Limb (tissue), 2 donors: ENCODE data around the gene ZNF24.

Experiments
- DNase-seq, 2 donors: peaks; one replicate each; pipeline ENCODE4 v3.0.0-alpha.2; 2016; ENCODE audit errors: extremely low spot score in 2 of 2

Gene ZNF24

DNA sequence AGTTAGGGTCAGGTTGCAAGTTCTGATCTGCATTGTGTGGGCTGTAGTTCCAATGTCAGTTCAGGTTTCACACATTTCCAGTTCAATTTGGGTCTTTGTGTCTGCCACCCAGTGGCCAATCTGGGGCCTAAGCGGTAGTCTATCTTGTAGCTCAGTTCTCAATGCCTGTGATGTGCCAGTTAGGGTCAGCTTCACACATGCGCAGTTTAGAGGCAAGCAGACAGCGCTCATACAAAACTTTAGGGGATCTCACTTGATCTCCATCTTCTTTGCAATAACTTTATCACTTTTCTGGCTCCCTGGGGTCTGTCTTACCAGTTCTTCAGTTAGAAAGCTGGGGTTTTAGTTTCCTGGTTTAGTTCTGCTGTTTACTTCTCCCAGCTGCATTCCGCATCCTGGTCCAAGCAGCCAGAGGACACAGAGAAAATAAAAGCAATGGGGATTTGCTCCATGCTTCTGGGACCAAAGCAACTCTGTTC is 11.0 kb upstream of the ZNF24 start:
- DNase-seq: peak; percentile 68 to 83

DNA sequence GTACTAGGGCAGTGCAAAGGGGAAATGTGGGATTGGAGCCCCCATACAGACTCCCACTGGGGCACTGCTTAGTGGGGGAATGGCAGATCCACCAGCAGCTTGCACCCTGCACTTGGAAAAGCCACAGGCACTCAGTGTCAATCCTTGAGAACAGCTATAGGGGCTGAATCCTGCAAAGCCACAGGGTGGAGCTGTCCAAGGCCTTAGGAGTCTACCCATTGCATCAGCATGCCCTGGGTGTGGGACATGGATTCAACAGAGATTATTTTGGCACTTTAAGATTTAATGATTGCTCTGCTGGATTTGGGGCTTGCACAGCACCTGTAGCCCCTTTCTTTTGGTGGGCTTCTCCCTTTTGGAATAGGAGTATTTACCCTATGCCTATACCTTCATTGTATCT is 8.6 kb upstream of the ZNF24 start:
- no peak for DNase-seq

DNA sequence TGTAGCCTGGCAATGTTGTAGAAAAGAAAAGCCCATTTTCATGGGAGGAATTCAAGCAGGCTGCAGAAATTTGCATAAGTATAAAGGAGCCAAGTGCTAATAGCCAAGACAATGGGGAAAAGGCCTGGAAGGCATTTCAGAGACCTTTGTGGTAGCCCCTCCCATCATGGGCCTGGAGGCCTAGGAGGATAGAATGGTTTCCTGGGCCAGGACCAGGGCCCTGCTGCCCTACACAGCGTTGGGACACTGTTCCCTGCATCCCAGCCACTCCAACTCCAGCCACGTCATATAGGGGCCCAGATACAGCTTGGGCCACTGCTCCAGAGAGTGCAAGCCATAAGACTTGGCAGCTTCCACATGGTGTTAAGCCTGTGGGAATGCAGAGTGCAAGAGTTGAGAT is 8.1 kb upstream of the ZNF24 start:
- DNase-seq: no peak

DNA sequence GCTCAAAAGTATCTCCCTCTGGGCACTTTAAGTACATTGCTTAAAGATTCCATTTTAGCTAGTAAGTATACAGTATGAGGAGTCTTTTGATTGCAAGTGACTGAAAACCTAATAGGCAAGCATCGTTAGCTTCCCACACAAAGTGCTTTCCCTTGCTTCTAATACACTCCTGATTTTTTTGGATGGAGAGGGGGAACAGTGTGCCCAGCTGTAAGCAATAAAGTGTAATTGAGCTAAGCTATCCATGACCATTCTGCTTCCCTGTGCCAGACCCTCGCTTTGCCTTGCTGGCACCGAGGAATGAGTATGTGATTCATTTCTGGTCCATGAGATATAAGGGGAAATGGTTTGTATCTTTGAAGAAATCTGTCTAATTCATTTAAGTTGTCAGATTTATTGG is 3.8 kb upstream of the ZNF24 start:
- peak in 1 of 2 donors; percentile 33 for DNase-seq

DNA sequence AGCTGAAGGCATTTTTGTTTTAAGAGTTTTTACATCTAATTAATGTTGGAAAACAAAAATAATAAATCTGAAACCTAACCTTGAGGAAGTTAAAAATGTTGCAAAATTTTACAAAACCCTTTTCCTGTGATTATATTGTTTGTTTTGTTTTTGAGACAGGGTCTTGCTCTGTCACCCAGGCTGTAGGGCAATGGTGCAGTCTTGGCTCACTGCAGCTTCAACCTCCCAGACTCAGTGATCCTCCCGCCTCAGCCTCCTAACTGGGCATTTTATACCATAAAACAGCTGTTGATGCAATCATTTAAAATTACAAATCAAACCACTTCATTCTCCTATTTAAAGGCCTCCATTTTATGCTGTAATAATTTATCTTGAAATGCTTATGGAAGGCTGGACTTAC is 1.7 kb upstream of the ZNF24 start:
- DNase-seq: no peak

DNA sequence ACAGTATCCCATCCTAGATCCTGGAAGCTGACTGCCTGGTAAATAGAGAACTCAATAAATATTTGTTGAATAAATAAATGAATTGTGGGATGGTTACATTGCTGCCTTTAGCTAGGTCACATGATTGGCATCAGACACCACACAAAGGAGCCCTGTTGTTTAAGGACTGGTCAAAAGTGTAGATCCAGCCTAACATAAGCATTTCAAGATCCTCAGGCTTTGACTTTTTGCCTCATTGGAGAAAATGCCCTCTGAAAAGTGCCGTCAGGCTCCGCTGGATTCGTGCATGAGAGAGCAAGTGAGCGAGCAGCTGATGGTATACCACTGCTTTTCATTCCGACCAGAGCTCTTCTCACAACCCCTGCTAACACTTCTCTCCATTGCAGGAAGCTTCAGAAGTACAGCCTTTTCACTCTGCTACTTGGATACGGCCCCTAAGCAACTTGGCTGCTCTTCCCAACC is 1.3 kb upstream of the ZNF24 start:
- DNase-seq: peak; percentile 28 to 46

DNA sequence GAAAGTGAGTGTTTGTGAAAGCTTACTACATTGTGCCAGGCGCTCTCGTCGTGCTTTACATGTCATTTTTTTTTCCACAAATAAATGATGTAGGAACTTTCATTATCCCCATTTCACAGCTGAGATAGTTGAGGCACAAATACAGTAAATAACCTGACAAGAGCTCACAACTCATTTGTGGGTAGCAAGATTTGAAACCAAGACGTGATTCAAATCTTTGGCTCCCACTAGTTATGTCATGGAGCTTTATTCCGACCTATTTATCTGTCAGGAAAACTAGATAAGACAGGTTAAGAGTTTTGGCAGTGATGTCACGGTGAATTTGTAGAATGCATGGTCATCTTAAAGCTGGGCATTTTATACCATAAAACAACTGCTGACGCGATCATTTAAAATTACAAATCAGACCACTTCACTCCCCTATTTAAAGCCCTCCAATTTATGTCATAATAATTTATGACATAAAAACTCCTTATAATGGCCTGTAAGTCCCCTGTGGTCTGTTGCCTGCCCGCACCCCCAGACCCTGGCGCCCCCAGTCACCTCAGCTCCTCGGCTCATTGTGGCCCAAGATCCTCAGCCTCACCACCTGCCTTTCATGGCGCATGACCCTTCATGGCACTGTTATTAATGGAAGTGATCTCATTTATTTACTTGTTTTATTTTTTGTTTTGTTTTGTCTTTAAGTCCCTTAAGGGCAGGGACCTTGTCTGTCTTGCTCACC is 678 bp upstream of the ZNF24 start:
- peak in 1 of 2 donors; percentile 42 for DNase-seq

DNA sequence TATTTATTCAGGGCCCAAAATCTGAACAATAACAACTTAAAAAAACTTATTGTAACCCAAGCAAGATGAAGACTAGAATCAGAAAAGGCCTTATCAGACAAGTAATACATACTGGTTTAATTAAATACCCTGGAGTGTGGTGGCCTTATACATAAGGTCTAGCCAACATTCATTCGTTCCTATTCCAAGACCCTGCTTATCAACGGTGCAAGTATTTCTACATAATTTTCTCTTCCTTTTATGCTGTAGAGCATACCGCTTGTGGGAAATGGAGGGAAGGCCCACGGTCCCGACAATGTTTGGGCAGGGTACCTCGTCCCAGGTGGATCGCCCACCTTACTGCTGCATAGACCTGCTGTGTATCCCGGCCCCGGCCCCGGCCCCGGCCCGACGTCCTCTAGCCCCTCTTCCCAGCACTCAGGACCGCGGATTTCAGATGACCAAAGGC is 708 bp downstream of the ZNF24 start:
- DNase-seq: no peak

DNA sequence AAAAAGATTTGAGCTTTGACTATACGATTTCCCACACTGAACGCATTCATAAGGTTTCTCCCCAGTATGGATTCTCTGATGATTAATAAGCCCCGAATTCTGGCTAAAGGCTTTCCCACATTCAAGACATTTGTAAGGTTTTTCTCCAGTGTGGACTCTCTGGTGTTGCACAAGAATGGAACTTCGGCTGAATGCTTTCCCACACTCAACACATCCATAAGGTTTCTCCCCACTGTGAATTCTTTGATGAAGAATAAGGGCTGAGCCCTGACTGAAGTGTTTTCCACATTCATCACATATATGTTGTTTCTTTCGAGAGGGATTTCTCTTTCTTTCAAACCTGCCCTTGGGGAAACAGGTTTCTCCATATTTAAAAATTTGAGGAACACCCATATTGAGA is 6.9 kb downstream of the ZNF24 start:
- no peak for DNase-seq

DNA sequence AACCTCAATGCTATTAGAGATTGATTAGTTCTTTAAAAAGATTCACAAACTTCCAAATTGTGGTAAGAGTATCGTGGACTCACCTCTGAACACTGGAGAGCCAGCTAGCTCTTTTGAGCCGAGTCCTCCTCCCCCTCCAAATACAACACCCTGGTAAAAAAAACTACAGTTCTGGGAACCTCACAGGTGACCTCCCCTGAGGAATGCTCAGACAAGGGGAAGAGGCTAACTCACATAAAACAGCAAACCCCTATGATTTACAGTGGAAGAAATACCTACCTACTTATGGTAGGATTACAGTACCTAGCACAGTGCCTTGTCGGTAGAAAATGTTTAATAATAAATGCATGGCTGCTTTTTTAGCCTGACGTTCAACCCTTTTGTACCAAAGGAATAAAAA is 8.4 kb downstream of the ZNF24 start:
- no peak for DNase-seq

DNA sequence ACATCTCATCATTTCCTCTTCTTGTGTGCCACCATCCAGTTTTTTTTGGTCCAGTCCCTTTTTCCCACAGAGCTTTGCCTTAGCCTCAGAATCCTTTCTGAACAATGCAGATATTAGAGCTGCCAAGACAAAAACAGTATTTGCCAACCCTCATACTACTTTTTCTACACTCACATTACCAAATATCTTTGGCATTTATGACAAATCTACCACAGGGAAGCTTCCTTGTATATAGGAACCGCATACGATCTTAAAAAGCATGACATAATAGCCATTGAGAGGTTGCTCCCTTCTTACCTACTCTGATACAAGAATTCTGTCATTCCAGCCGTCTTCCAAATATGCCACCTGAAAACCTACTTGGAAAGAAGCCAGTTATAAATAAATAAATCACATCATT is 9.4 kb downstream of the ZNF24 start:
- DNase-seq: no peak

DNA sequence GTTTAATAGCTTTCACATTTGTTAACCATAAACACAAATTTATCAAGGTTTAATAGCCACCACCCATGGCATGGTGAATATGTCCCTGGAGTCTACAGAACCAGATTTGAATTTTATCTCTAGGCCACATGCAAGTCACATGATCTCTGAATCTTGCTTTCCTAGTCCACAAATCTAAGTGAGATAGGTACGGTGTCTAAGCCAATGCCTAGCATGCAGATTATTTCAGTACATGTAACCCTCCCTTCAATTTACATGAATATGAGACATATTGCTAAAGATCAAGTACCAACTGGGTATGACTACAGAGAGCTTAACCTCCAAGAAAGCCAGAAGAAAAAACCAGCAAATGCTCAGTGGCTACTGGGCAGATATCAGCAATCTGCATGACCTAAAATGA is 10.0 kb downstream of the ZNF24 start:
- no peak for DNase-seq

DNA sequence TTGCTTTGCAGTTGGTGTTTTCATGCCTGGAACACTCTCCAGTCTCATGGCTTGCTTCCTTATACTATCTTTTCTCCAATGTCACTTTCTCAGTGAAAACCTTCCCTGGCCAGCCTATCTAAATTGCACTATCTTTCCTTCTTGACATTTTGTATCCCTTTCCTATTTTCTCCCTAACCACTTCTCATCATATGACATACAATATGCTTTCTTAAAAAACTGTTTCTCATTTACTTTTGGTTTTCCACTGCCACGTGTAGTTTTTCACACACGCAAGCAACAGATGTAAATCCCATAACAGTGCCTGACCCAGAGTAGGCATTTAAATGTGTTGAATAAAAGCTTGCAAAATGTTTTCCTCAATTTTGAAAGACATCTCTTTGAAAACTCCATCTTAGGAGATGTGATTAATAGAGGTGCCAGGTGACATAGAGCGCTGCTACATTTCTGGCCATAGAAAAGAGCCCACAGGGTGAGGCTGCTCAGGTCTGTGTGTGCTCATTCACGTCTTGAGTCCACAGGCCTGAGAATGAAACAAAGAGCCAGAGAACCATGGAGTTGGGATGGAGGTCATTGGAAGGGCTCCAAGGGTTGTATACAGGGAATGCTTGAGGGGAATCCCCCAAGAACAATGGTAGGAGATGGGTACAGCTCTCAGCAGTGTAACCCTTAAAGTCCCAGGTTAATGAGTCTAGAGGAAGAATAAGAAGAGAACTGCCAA is 12.7 kb downstream of the ZNF24 start:
- DNase-seq: no peak

DNA sequence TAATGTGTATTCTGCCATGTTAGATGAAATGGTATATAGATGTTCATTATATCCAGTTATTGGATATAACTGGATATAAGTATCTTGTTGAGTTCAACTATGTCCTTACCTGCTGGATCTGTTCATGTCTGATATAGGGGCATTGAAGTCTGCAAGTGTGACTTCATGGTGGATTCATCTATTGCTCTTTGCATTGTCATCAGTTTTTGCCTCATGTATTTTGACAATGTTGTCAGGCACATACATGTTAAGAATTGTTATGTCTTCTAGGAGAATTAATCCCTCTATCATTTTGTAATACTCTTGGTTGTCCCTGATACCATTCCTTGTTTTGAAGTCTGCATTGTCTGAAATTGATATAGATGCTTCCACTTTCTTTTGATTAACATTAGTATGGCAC is 15.4 kb downstream of the ZNF24 start:
- DNase-seq: no peak

DNA sequence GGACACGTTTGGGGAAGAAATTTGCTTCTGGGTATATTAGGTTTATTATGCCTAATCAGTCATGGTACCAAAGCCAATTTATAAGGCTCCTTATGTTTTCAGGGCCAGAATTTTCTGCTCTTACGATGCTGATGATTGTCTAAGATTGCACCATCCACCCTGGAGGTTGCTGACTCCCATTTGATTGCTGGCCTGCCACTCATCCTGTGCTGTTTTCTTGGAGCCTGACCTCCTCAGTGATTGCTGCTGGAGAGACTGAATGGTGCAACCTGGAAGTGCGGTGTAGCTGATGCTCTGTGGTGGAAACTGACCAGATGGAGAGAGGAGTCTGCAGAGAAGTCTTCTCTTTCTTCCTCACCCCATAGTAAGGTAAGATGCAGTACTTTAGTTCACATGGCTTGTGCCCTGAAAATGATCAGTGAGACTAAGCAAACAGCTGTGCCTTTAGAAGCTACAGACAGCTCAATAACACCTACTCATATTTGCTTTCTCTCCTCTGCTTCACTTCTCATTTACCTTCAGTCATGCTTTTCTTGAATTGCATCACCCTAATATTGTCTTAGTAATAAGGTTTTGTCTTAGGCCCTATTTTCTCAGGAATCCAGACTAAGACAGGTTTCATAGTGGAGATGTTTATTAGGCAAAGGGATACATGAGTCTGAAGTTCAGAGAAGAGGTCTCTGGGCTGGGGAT is 17.4 kb downstream of the ZNF24 start:
- no peak for DNase-seq

DNA sequence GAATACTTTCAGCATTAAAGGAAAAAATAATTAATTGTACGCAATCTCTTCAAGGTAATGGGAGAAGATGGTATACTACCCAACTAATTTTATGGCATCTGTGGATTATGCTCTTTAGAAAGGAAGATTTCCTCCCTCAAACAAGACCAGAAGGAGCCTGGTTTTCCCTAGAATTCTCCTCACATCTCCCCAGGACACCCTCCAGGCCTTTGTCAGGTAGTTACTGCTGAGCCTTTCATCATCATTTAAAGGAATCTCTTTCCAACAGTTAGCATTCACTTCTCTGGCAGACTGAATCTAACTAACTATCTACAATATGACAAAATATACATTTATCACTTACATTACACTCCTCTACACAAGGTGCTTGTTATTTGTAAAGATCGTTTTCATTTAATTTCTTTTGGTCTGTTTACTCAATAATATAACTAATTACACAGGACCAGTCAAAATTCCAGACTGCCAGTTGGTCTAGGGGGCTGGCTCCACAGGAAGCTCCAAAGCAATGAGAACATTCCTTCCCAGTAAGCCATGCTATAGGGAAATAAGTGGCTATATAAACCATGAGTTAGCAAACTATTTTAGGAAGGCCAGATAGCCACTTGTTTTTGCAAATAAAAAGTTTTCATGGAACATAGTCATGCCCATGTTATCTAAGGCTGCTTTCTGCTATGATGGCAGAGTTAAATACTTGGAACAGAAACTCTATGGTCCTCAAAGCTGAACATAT is 19.1 kb downstream of the ZNF24 start:
- no peak for DNase-seq

DNA sequence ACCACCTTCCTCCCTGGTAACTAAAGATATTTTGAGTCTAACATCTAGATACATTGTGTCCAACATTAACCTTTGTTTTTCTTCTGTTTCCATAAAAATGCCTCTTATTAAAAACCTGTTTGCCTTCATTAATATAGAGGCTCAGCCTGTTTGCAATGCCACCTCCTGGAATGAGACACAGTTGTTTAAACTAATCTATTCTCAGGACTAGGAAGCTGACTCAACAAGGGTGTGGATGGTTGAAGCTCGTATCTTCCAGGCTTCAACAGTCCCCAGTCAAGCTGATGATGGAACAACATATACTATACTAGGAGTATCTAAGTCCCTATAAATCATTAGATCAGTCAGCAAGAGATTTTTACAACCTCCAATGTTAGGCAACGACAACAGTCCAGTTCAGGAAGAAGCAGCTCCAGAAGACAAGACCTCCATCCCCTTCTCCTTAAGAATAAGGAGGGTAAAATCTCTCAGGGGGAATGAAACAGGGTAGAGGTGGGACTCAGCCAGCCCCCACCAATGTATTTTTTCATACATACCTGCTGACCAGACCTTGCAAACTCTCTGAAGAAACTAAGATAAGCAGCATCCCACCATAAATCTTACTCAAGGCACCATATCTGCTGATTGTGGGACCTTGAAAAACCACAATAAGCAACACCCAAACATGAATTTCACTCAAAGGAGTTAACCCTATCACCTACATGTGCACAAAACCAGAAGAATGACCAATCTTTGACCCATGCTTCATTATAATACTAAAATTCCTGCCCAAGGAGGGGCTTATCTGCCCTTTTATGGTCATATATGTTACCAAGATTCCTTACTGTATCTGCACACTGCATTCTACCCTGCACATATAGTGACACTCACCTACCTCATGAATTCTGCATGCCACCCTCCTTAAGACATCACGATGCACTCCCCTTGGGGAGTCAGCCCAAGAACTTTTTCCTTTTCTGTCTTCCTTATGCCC is 21.4 kb downstream of the ZNF24 start:
- no peak for DNase-seq

DNA sequence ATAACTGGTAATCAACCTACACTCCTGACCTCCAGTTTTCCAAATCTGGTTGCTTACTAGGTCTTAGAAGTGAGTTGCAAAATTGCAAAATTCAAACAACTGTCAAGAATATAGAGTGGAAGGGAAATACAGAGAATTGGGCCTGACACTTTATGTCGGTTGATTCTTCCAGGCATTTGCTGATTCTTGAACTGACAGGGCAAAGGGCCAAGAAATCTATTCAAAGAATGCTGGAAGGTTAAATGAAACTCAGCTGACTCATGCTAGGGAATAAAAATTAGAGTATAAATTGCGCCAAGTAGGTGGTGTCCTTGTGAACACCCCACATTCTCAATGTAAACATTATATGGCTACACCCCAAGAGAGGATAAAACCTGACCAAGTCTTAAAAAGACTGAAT is 32.7 kb downstream of the ZNF24 start:
- DNase-seq: no peak

DNA sequence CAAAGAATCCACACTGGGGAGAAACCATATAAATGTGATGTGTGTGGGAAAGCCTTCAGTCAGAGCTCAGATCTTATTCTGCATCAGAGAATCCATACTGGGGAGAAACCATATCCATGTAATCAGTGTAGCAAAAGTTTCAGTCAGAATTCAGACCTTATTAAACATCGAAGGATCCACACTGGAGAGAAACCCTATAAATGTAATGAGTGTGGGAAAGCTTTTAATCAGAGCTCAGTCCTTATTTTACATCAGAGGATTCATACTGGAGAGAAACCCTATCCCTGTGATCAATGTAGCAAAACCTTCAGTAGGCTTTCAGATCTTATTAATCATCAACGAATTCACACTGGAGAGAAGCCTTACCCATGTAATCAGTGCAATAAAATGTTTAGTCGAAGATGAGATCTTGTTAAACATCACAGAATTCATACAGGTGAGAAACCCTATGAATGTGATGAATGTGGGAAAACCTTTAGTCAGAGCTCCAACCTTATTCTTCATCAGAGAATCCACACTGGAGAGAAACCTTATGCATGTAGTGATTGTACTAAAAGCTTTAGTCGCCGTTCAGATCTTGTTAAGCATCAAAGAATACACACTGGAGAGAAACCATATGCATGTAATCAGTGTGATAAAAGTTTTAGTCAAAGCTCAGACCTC is 37.5 kb downstream of the ZNF24 start:
- no peak for DNase-seq

DNA sequence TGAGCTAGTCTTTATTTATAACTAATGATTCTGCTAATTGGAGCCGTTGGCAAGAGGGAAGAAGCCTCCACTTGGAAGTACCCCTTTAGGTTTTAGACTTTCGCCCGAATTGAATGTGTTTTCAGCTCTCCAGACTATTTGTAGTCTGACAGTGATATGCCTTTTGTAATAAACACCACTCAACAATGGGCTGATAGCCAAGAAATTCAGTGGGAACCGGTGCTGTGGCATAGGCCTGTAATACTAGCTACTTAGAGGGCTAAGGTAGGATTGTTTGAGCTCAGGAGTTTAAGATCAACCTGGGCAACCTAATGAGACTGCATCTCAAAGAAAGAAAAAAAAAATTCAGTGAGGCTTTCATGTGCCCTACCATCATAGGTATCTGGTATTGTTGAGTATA is 40.6 kb downstream of the ZNF24 start:
- no peak for DNase-seq
